ENCODE measurements around the gene WHAMM. TPM values are rescaled to one million over a fixed set of nuclear protein-coding genes. Genes with fewer than 3 reads are reported as not detected.

Gene WHAMM
- total and polyA plus RNA-seq, 2 donors (not counting 3 experiments of a cell fraction or from before 2014, with no cell fraction given): 4.1 to 9.4 TPM

- no peak overlapping the region for H3K4me3 ChIP-seq (replicated peaks in 1 of 3; ENCODE audit: insufficient read depth in 1 of 3, low read depth in 1 of 3, low read length in 3 of 3)
- no peaks in the 10 kb centered on the region for H3K4me1 ChIP-seq (ENCODE audit: control insufficient read depth, extremely low read depth, insufficient read depth, low read length)
- CTCF ChIA-PET: interaction anchor here (1.3 to 1.4 kb wide), 2 partner anchors 15 to 244 kb away, joined by 3 to 5 read pairs; partner anchors contain the start of gene C15orf40
- TF ChIP-seq GATA2 (IDR thresholded peaks at IDR 0.05; ENCODE audit: insufficient read depth, insufficient read length, low read depth, low read length) (no peak), JUN (IDR thresholded peaks at IDR 0.05; ENCODE audit: borderline replicate concordance, insufficient read depth, insufficient read length, low read depth) (no peak), FOS (IDR thresholded peaks at IDR 0.05; ENCODE audit: borderline replicate concordance, insufficient read depth, low read length) (no peak), CTCF (IDR thresholded peaks at IDR 0.05; ENCODE audit: extremely low read depth in 1 of 2, insufficient read depth in 1 of 2, low read depth in 1 of 2, low read length in 2 of 2) (no peak), POLR2AphosphoS5 (IDR thresholded peaks at IDR 0.05; ENCODE audit: insufficient read depth, low read depth, low read length) (no peak), EZH2 (IDR thresholded peaks at IDR 0.05; ENCODE audit: borderline replicate concordance, low read depth, low read length, severe bottlenecking) (no peak), POLR2A (IDR thresholded peaks at IDR 0.05; ENCODE audit: low read depth, low read length) (no peak), MAX (IDR thresholded peaks at IDR 0.05; ENCODE audit: insufficient read depth, insufficient read length) (no peak), MYC (IDR thresholded peaks at IDR 0.05; ENCODE audit: low read depth, low read length) (no peak)
- H3K36me3 ChIP-seq (ENCODE audit: control insufficient read depth in 2 of 2, extremely low read depth in 1 of 2, insufficient read depth in 2 of 2, low read length in 2 of 2): peaks cover 0 to 3% of the 10 kb centered on the region in 2 experiments
- BruUV-seq (replicated peaks): no TSS peak
- FAIRE-seq: no peak
- no peaks in the 10 kb centered on the region for H3K79me2 ChIP-seq (ENCODE audit: control insufficient read depth, insufficient read depth, low read length)
- H3K9ac ChIP-seq (replicated peaks; ENCODE audit: extremely low read depth, insufficient read depth, low read length): no peak overlapping the region
- H3K4me2 ChIP-seq (ENCODE audit: insufficient read depth, low read length): no peak overlapping the region
- dilution Hi-C loops (cut with MboI; ENCODE audit: extremely low pct_ligation_motif_present, low sequenced_read_pairs) (no loop called here), intact Hi-C loops (cut with micrococcal nuclease) (no loop called here)
- no peak overlapping the region for H3K27ac ChIP-seq (ENCODE audit: insufficient read depth, low read depth, low read length)
- no peaks in the 10 kb centered on the region for H3K9me3 ChIP-seq (replicated peaks; ENCODE audit: control insufficient read depth, insufficient read depth, low read length)
- no peaks in the 10 kb centered on the region for H3K9me1 ChIP-seq (replicated peaks; ENCODE audit: control insufficient read depth, extremely low read depth, insufficient read depth, low read length)
- H4K20me1 ChIP-seq (replicated peaks; ENCODE audit: control insufficient read depth, extremely low read depth, insufficient read depth, low read length): no peaks in the 10 kb centered on the region
- no peaks in the 10 kb centered on the region for H3K27me3 ChIP-seq (ENCODE audit: control insufficient read depth in 2 of 2, insufficient read depth in 2 of 2, low read length in 2 of 2)
- no peak overlapping the region for H2AFZ ChIP-seq (ENCODE audit: low read depth, low read length)
- POLR2A ChIA-PET: no interaction called here
- no peak for DNase-seq (ENCODE audit: low read depth, low spot score)
These were observed 42.1 kb upstream of the WHAMM start for GRCh38 chr15:82767163-82767829.
